ENCODE measurements around the gene FILIP1L. TPM values are rescaled to one million over a fixed set of nuclear protein-coding genes. Genes with fewer than 3 reads are reported as not detected.

FILIP1L gene
- total and polyA plus RNA-seq, 2 of the 8 experiments (the other 6 are each of a cell fraction or from before 2014, with no cell fraction given) = 0.06 to 0.09 TPM

GRCh38 chr3:100090669-100091005 lies 23.7 kb downstream of the FILIP1L start:
- Histone ChIP-seq H4K20me1 (replicated peaks in 1 of 2; ENCODE audit: control insufficient read depth in 1 of 2, insufficient read depth in 2 of 2, low read length in 2 of 2) (no peaks in the 10 kb centered on the region), H2AFZ (ENCODE audit: low read length) (no peak overlapping the region), H3K9ac (replicated peaks in 1 of 4; ENCODE audit: extremely low read depth in 1 of 4, low read depth in 3 of 4, low read length in 3 of 4) (no peak overlapping the region), H2AK5ac (ENCODE audit: low read depth, low read length) (no peak overlapping the region), H3K36me3 (ENCODE audit: control insufficient read depth in 2 of 4, insufficient read depth in 4 of 4, low read length in 3 of 4) (no peaks in the 10 kb centered on the region), H3K18ac (ENCODE audit: extremely low read depth, low read length) (no peak overlapping the region), H3K79me1 (ENCODE audit: low read depth, low read length) (no peaks in the 10 kb centered on the region), H2BK120ac (replicated peaks; ENCODE audit: low read depth, low read length) (no peak overlapping the region), H3K9me3 (ENCODE audit: insufficient read depth in 2 of 2, low read depth in 1 of 2, low read length in 1 of 2) (no peaks in the 10 kb centered on the region), H3K27ac (ENCODE audit: low read depth, low read length) (no peak overlapping the region), H3K56ac (replicated peaks; ENCODE audit: insufficient read length, low read depth, low read length) (no peak overlapping the region), H3K79me2 (ENCODE audit: control insufficient read depth in 1 of 2, insufficient read depth in 2 of 2, low read length in 2 of 2) (no peaks in the 10 kb centered on the region), H4K91ac (replicated peaks; ENCODE audit: insufficient read length, low read length) (no peak overlapping the region), H4K8ac (ENCODE audit: extremely low read depth, insufficient read depth, low read length) (no peak overlapping the region), H3K23ac (ENCODE audit: insufficient read length) (no peak overlapping the region), H3K4ac (replicated peaks; ENCODE audit: insufficient read length, low read depth, low read length) (no peak overlapping the region), H2BK20ac (ENCODE audit: low read length) (no peak overlapping the region), H3K4me1 (replicated peaks in 1 of 4; ENCODE audit: control insufficient read depth in 3 of 4, insufficient read depth in 4 of 4, low read length in 3 of 4) (peaks cover 0 to 7% (median 3%) of the 10 kb centered on the region in 4 experiments; a peak in 5 of 7 replicates), H3K23me2 (ENCODE audit: low read depth, low read length) (no peaks in the 10 kb centered on the region), H4K5ac (ENCODE audit: insufficient read length, low read depth, low read length) (no peak overlapping the region), H3K4me3 (ENCODE audit: extremely low read depth in 1 of 4, insufficient read depth in 2 of 4, low read depth in 3 of 4, low read length in 4 of 4) (no peak overlapping the region), H2BK5ac (ENCODE audit: low read depth, low read length) (no peak overlapping the region), H3K14ac (ENCODE audit: insufficient read length) (no peak overlapping the region), H3K4me2 (ENCODE audit: insufficient read depth in 1 of 2, low read depth in 2 of 2, low read length in 2 of 2) (no peak overlapping the region), H2BK15ac (ENCODE audit: low read length) (no peak overlapping the region), H2BK12ac (ENCODE audit: low read depth, low read length) (no peak overlapping the region), H3K27me3 (replicated peaks in 1 of 4; ENCODE audit: control insufficient read depth in 3 of 4, extremely low read depth in 1 of 4, insufficient read depth in 3 of 4, low read length in 3 of 4) (no peaks in the 10 kb centered on the region)
- POLR2A ChIA-PET (ENCODE audit: partially characterized antibody) = no interaction called here
- no peak for TF ChIP-seq CEBPB (IDR thresholded peaks at IDR 0.05; ENCODE audit: low read depth, low read length)
- CTCF ChIA-PET (ENCODE audit: partially characterized antibody) = interaction anchor here (0.7 to 3.4 kb wide), 20 partner anchors 7 to 328 kb away, joined by 3 to 21 read pairs (median 5); no protein-coding TSS in a partner anchor
- DNase-seq (ENCODE audit: low read depth in 1 of 2, low spot score in 2 of 2) (no peak), FAIRE-seq (no peak)

Measured in H1 (cell line).